CD14-positive monocyte (primary cell): Measurements from ENCODE around the gene MCF2L. TPM values are rescaled to one million over a fixed set of nuclear protein-coding genes. Genes with fewer than 3 reads are reported as not detected.

Experiments used
- DNase-seq, 3 donors: peaks; one replicate each; pipeline ENCODE4 v3.0.0-alpha.2; 2011 to 2022
- H2AFZ ChIP-seq: 2 replicates; pipeline ENCODE4 v1.6.0; 2012; ENCODE audit warnings: mild to moderate bottlenecking, low read depth, low read length, inconsistent platforms; ENCODE audit not compliant: insufficient read depth, poor library complexity, severe bottlenecking
- H3K27ac ChIP-seq, 2 donors: 1 replicate in 1 of 2; 2 replicates in 1 of 2; pipeline ENCODE4 v1.5.1; 2012 to 2013; ENCODE audit warnings: low read length in 2 of 2, control low read depth in 1 of 2, inconsistent platforms in 1 of 2, low read depth in 1 of 2, mild to moderate bottlenecking in 1 of 2
- H3K27me3 ChIP-seq, 2 donors: one replicate each; pipeline versions ENCODE4 v1.6.0 to v1.6.1; 2011 to 2013; ENCODE audit warnings: low read length in 2 of 2; ENCODE audit not compliant: control insufficient read depth in 2 of 2, insufficient read depth in 2 of 2
- H3K36me3 ChIP-seq, 2 donors: replicated peaks in 1 of 2; 1 replicate in 1 of 2; 2 replicates in 1 of 2; pipeline versions ENCODE4 v1.5.1 to v1.6.1; 2012 to 2013; ENCODE audit warnings: low read length in 2 of 2, control low read depth in 1 of 2, inconsistent platforms in 1 of 2, mild to moderate bottlenecking in 1 of 2; ENCODE audit not compliant: insufficient read depth in 2 of 2, control insufficient read depth in 1 of 2
- H3K4me1 ChIP-seq, 2 donors: 1 replicate in 1 of 2; 2 replicates in 1 of 2; pipeline versions ENCODE4 v1.5.1 to v1.6.1; 2012 to 2013; ENCODE audit warnings: low read length in 2 of 2, control low read depth in 1 of 2, inconsistent platforms in 1 of 2, mild to moderate bottlenecking in 1 of 2, moderate library complexity in 1 of 2; ENCODE audit not compliant: insufficient read depth in 2 of 2, control insufficient read depth in 1 of 2
- H3K4me2 ChIP-seq: replicated peaks from 2 replicates; pipeline ENCODE3; 2012; ENCODE audit warnings: low read length, moderate library complexity, mild to moderate bottlenecking; ENCODE audit not compliant: poor library complexity, severe bottlenecking; ENCODE audit errors: extremely low read depth
- H3K4me3 ChIP-seq, 3 experiments: fragments of 200-600 bp in 1 of 3; sonication (generic) in 1 of 3; replicated peaks in 1 of 3; 1 replicate in 2 of 3; 2 replicates in 1 of 3; pipeline ENCODE4 v1.5.1; 2011 to 2013; ENCODE audit warnings: low read length in 3 of 3, mild to moderate bottlenecking in 3 of 3, control low read depth in 2 of 3, low read depth in 2 of 3, inconsistent platforms in 1 of 3, moderate library complexity in 1 of 3
- H3K79me2 ChIP-seq: 2 replicates; pipeline ENCODE4 v1.6.0; 2012; ENCODE audit warnings: mild to moderate bottlenecking, control low read depth, inconsistent platforms, low read length, moderate library complexity; ENCODE audit not compliant: insufficient read depth
- H3K9ac ChIP-seq: 2 replicates; pipeline ENCODE4 v1.6.0; 2017; ENCODE audit warnings: low read length, mild to moderate bottlenecking; ENCODE audit not compliant: insufficient read depth, poor library complexity, severe bottlenecking
- H3K9me3 ChIP-seq, 2 donors: replicated peaks in 1 of 2; 1 replicate in 1 of 2; 2 replicates in 1 of 2; pipeline versions ENCODE4 v1.5.1 to v1.6.1; 2012 to 2013; ENCODE audit warnings: low read length in 2 of 2, control low read depth in 1 of 2; ENCODE audit not compliant: control insufficient read depth in 1 of 2, insufficient read depth in 1 of 2
- H4K20me1 ChIP-seq: 2 replicates; pipeline ENCODE4 v1.6.0; 2012; ENCODE audit warnings: mild to moderate bottlenecking, low read length, control low read depth, moderate library complexity; ENCODE audit not compliant: insufficient read depth
- H3K27ac Mint-ChIP-seq, 7 donors: one replicate each; pipeline ENCODE4 v1.8.0; 2020; ENCODE audit warnings: mild to moderate bottlenecking in 7 of 7, mixed read lengths in 7 of 7, moderate library complexity in 6 of 7, inconsistent platforms in 2 of 7
- H3K27me3 Mint-ChIP-seq, 3 donors: one replicate each; pipeline ENCODE4 v1.8.0; 2021 to 2022; ENCODE audit warnings: low read depth in 3 of 3, mild to moderate bottlenecking in 3 of 3, mixed read lengths in 3 of 3, moderate library complexity in 3 of 3, inconsistent platforms in 1 of 3
- H3K36me3 Mint-ChIP-seq, 2 donors: one replicate each; pipeline ENCODE4 v1.8.0; 2020; ENCODE audit warnings: mixed read lengths in 2 of 2, inconsistent platforms in 1 of 2, mild to moderate bottlenecking in 1 of 2
- H3K4me1 Mint-ChIP-seq: one replicate; pipeline ENCODE4 v1.8.0; 2020; ENCODE audit warnings: mild to moderate bottlenecking, mixed read lengths
- H3K4me3 Mint-ChIP-seq, 2 donors: one replicate each; pipeline ENCODE4 v1.8.0; 2020; ENCODE audit warnings: mild to moderate bottlenecking in 2 of 2, mixed read lengths in 2 of 2, moderate library complexity in 1 of 2
- H3K9me3 Mint-ChIP-seq, 7 donors: one replicate each; pipeline ENCODE4 v1.8.0; 2020 to 2022; ENCODE audit warnings: mixed read lengths in 7 of 7, mild to moderate bottlenecking in 6 of 7, moderate library complexity in 6 of 7, inconsistent platforms in 2 of 7
- CTCF ChIP-seq: fragments of 200-600 bp; IDR thresholded peaks from one replicate; pipeline ENCODE4 v1.8.0; 2022; ENCODE audit warnings: antibody characterized with exemption, mild to moderate bottlenecking
- WGBS: methylation state at CpG from one replicate; pipeline ENCODE4 v1.1.5; 2013; ENCODE audit warnings: missing lambda C conversion rate; ENCODE audit not compliant: insufficient coverage; 5-methylcytosine and 5-hydroxymethylcytosine counted together
- intact Hi-C, 2 donors: fragments of 100-400 bp; cut with micrococcal nuclease; formaldehyde crosslinking; loops; one replicate each; pipeline versions ENCODE4 v1.15.0 to v1.15.1; 2023
- polyA plus RNA-seq, 3 donors: library from polyadenylated mRNA; depleted of rRNA in 1 of 3; unstranded in 2 of 3; stranded (reverse) in 1 of 3; fragments of 300-500 nt in 2 of 3; fragments of >200 nt in 1 of 3; fragmentation: Illumina TruSeq in 2 of 3; gene quantifications; 1 replicate in 2 of 3; 2 replicates in 1 of 3; pipeline ENCODE4 v1.2.3, GENCODE V29; 2012 to 2021

MCF2L gene
- polyA plus RNA-seq, 3 donors = not detected

GRCh38 chr13:112956571-112957294, 12.3 kb upstream of the MCF2L start:
- no peaks in the 10 kb centered on the region for H4K20me1 ChIP-seq
- no peak overlapping the region for H3K9ac ChIP-seq
- no peaks in the 10 kb centered on the region for H3K9me3 ChIP-seq
- Mint-ChIP-seq H3K36me3 (no peaks in the 10 kb centered on the region), H3K4me3 (no peak overlapping the region), H3K4me1 (no peaks in the 10 kb centered on the region), H3K9me3 (peaks cover 0 to under 1% (median 0%) of the 10 kb centered on the region in 7 donors), H3K27me3 (peaks cover 2 to 7% (median 4%) of the 10 kb centered on the region in 3 donors), H3K27ac (no peak overlapping the region)
- no peaks in the 10 kb centered on the region for H3K36me3 ChIP-seq
- TF ChIP-seq CTCF = no peak
- no peaks in the 10 kb centered on the region for H3K79me2 ChIP-seq
- intact Hi-C loops = no loop called here
- H3K27me3 ChIP-seq = no peaks in the 10 kb centered on the region
- H3K4me2 ChIP-seq = no peak overlapping the region
- H2AFZ ChIP-seq = no peak overlapping the region
- DNase-seq = no peak
- 95% methylated on average over 19 of the region's 19 CpGs for WGBS
- H3K27ac ChIP-seq = no peak overlapping the region
- no peak overlapping the region for H3K4me3 ChIP-seq
- no peaks in the 10 kb centered on the region for H3K4me1 ChIP-seq

GRCh38 chr13:112957295-112957677, 11.7 kb upstream of the MCF2L start:
- H3K4me1 ChIP-seq = no peaks in the 10 kb centered on the region
- no peak for TF ChIP-seq CTCF
- no peak overlapping the region for H3K27ac ChIP-seq
- 94% methylated on average over 6 of the region's 12 CpGs for WGBS
- H4K20me1 ChIP-seq = no peaks in the 10 kb centered on the region
- Mint-ChIP-seq H3K4me3 (no peak overlapping the region), H3K27ac (no peak overlapping the region), H3K27me3 (peaks cover 2 to 5% (median 4%) of the 10 kb centered on the region in 3 donors), H3K4me1 (no peaks in the 10 kb centered on the region), H3K36me3 (no peaks in the 10 kb centered on the region), H3K9me3 (peaks cover 0 to 2% (median 0%) of the 10 kb centered on the region in 7 donors)
- no peaks in the 10 kb centered on the region for H3K79me2 ChIP-seq
- no peaks in the 10 kb centered on the region for H3K9me3 ChIP-seq
- no peaks in the 10 kb centered on the region for H3K36me3 ChIP-seq
- H3K27me3 ChIP-seq = no peaks in the 10 kb centered on the region
- no peak for DNase-seq
- intact Hi-C loops = no loop called here
- H2AFZ ChIP-seq = no peak overlapping the region
- no peak overlapping the region for H3K4me3 ChIP-seq
- no peak overlapping the region for H3K4me2 ChIP-seq
- no peak overlapping the region for H3K9ac ChIP-seq
